B cell (primary cell): Measurements from ENCODE around the gene TGFBR3. TPM values are rescaled to one million over a fixed set of nuclear protein-coding genes. Genes with fewer than 3 reads are reported as not detected.

Experiments used
- ATAC-seq: fragments of 200-7000 bp; cut with Tn5 transposase; one replicate; pipeline ENCODE4 v1.10.0; 2021; ENCODE audit warnings: low read depth, mild to moderate bottlenecking, moderate number of reproducible peaks, moderate library complexity
- CTCF ChIA-PET: fragments of 350-600 bp; sonication (Branson Sonifier 250); formaldehyde crosslinking; loops from one replicate; lab custom pipeline; 2021; ENCODE audit warnings: antibody characterized with exemption, inconsistent platforms; lab: Charles Lee
- POLR2A ChIA-PET: fragments of 350-600 bp; sonication (Branson Sonifier 250); formaldehyde crosslinking; loops from one replicate; lab custom pipeline; 2021; ENCODE audit warnings: antibody characterized with exemption; lab: Charles Lee
- DNase-seq: peaks from one replicate; pipeline ENCODE4 v3.0.0; 2013
- H2AFZ ChIP-seq: 2 replicates; pipeline ENCODE4 v1.6.1; 2012; ENCODE audit warnings: mild to moderate bottlenecking, low read depth, low read length; ENCODE audit not compliant: insufficient read depth, poor library complexity, severe bottlenecking
- H3K27ac ChIP-seq, 2 donors: 1 replicate in 1 of 2; 2 replicates in 1 of 2; pipeline ENCODE4 v1.5.1; 2012 to 2013; ENCODE audit warnings: low read length in 2 of 2, mild to moderate bottlenecking in 2 of 2, moderate library complexity in 1 of 2
- H3K27me3 ChIP-seq, 4 experiments: fragments of 200-600 bp in 1 of 4; sonication (generic) in 1 of 4; replicated peaks in 1 of 4; 1 replicate in 2 of 4; 2 replicates in 2 of 4; pipeline versions ENCODE4 v1.6.1 to v1.7.0; 2013 to 2016; ENCODE audit warnings: low read length in 3 of 4, mild to moderate bottlenecking in 2 of 4, mixed read lengths in 1 of 4, moderate library complexity in 1 of 4; ENCODE audit not compliant: insufficient read depth in 4 of 4, control insufficient read depth in 3 of 4; ENCODE audit errors: control extremely low read depth in 1 of 4
- H3K36me3 ChIP-seq, 2 experiments: replicated peaks in 1 of 2; 1 replicate in 1 of 2; 2 replicates in 1 of 2; pipeline versions ENCODE4 v1.6.1 to v1.7.1; 2013; ENCODE audit warnings: low read length in 1 of 2; ENCODE audit not compliant: insufficient read depth in 2 of 2, control insufficient read depth in 1 of 2; ENCODE audit errors: control extremely low read depth in 1 of 2, extremely low read depth in 1 of 2
- H3K4me1 ChIP-seq, 2 donors: fragments of 200-600 bp in 1 of 2; sonication (generic) in 1 of 2; 1 replicate in 1 of 2; 2 replicates in 1 of 2; pipeline versions ENCODE4 v1.5.1 to v1.6.1; 2013 to 2017; ENCODE audit warnings: low read length in 2 of 2; ENCODE audit not compliant: control insufficient read depth in 2 of 2, insufficient read depth in 2 of 2
- H3K4me2 ChIP-seq: replicated peaks from 2 replicates; pipeline ENCODE3; 2012; ENCODE audit warnings: mild to moderate bottlenecking, low read depth, low read length; ENCODE audit not compliant: poor library complexity, severe bottlenecking
- H3K4me3 ChIP-seq, 5 experiments: fragments of 200-600 bp in 1 of 5; sonication (generic) in 1 of 5; 1 replicate in 3 of 5; 2 replicates in 2 of 5; pipeline versions ENCODE4 v1.5.1 to v1.7.0; 2011 to 2016; ENCODE audit warnings: low read length in 4 of 5, mild to moderate bottlenecking in 4 of 5, low read depth in 2 of 5, control low read depth in 1 of 5, moderate library complexity in 1 of 5; ENCODE audit not compliant: insufficient read depth in 1 of 5; ENCODE audit errors: control extremely low read depth in 1 of 5, extremely low read depth in 1 of 5
- H3K79me2 ChIP-seq: fragments of 200-600 bp; sonication (generic); one replicate; pipeline ENCODE4 v1.6.0; 2016; ENCODE audit warnings: low read length; ENCODE audit not compliant: control insufficient read depth, insufficient read depth
- H3K9ac ChIP-seq: fragments of 200-600 bp; sonication (generic); 2 replicates; pipeline ENCODE4 v1.6.1; 2017; ENCODE audit warnings: mild to moderate bottlenecking, low read length, moderate library complexity
- H3K9me3 ChIP-seq, 3 donors: one replicate each; pipeline versions ENCODE4 v1.6.1 to v1.7.1; 2013; ENCODE audit warnings: low read length in 2 of 3; ENCODE audit not compliant: control insufficient read depth in 2 of 3, insufficient read depth in 1 of 3; ENCODE audit errors: control extremely low read depth in 1 of 3
- H4K20me1 ChIP-seq: 2 replicates; pipeline ENCODE4 v1.6.0; 2012; ENCODE audit warnings: mild to moderate bottlenecking, low read length; ENCODE audit not compliant: insufficient read depth, control insufficient read depth, poor library complexity, severe bottlenecking
- H3K27ac Mint-ChIP-seq: one replicate; pipeline ENCODE4 v1.8.0; 2021; ENCODE audit warnings: mixed read lengths
- H3K27me3 Mint-ChIP-seq: one replicate; pipeline ENCODE4 v1.8.0; 2021; ENCODE audit warnings: mixed read lengths
- H3K4me1 Mint-ChIP-seq: one replicate; pipeline ENCODE4 v1.8.0; 2021; ENCODE audit warnings: mixed read lengths
- H3K4me3 Mint-ChIP-seq: one replicate; pipeline ENCODE4 v1.8.0; 2021; ENCODE audit warnings: mixed read lengths
- H3K9me3 Mint-ChIP-seq: one replicate; pipeline ENCODE4 v1.8.0; 2022; ENCODE audit warnings: mixed read lengths; ENCODE audit not compliant: insufficient read depth
- CTCF ChIP-seq: fragments of 200-600 bp; IDR thresholded peaks from one replicate; pipeline ENCODE4 v1.8.0; 2022; ENCODE audit warnings: antibody characterized with exemption, mild to moderate bottlenecking
- EZH2 ChIP-seq: IDR thresholded peaks from 2 replicates; pipeline ENCODE4 v1.6.1; 2012; ENCODE audit warnings: borderline replicate concordance, low read depth, mild to moderate bottlenecking, moderate library complexity, low read length; ENCODE audit not compliant: insufficient read depth, poor library complexity, severe bottlenecking
- WGBS: methylation state at CpG from one replicate; pipeline ENCODE4 v1.1.5; 2013; ENCODE audit warnings: missing lambda C conversion rate; ENCODE audit not compliant: insufficient coverage; 5-methylcytosine and 5-hydroxymethylcytosine counted together
- intact Hi-C: fragments of 100-400 bp; cut with micrococcal nuclease; formaldehyde crosslinking; loops from one replicate; pipeline ENCODE4 v1.10.0; 2022
- polyA plus RNA-seq: library from polyadenylated mRNA; depleted of rRNA; stranded (reverse); fragments of >200 nt; gene quantifications from 2 replicates; pipeline ENCODE4 v1.2.3, GENCODE V29; 2012
- total RNA-seq, 2 donors: library from RNA; stranded (reverse); fragments of 120-200 nt in 1 of 2; gene quantifications; 1 replicate in 1 of 2; 2 replicates in 1 of 2; pipeline versions ENCODE4 v1.2.3 to v1.2.4, GENCODE V29; 2013 to 2022

Gene TGFBR3
- total and polyA plus RNA-seq, 2 donors (not counting 1 experiment from before 2014, with no cell fraction given): 0.10 to 0.12 TPM

DNA sequence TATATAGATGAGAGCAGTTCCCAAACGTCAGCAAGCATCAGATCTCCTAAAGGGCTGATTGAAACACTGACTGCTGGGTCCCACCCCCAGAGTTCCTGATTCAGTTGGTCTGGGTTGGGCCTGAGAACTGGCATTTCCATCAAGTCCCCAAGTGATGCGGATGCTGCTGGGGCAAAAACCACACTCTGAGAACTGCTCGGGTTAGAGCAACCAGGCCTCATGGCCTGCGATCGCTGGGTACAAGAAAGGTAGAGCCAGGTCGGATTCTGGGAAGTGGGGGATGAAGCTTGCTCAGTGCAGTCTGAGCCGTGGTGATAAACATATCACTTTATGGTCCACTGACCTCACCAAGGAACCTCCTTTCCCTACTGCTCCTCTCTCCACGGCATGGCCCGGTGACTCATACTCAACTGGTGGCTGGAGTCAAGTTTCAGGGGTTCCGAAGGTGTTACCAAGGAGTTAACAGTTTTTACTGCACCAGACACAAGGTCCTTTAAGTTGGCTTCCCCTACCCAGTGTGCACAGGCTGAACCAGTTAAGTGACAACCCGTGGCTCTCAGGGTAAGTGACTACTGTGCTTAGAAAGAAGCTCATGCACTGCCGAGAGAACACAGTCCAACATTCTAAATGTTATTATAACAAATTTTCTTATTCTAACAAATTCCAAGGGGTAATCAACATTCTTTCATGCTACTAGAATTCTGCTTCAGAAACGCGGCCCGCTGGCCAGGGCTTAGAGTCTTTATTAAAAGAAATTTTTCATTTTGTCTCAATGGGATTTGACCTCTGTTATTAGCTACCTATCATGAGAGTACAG is 153.5 kb downstream of the TGFBR3 start:
- POLR2A ChIA-PET: no interaction called here

More for the DNA sequence above, 153.5 kb downstream of the TGFBR3 start:
- Histone ChIP-seq H3K36me3 (no peaks in the 10 kb centered on the region), H3K4me3 (no peak overlapping the region), H3K4me1 (peaks cover 0 to 5% of the 10 kb centered on the region in 2 donors), H3K79me2 (no peaks in the 10 kb centered on the region), H4K20me1 (no peaks in the 10 kb centered on the region), H3K4me2 (no peak overlapping the region), H3K9ac (no peak overlapping the region), H3K9me3 (peaks cover 0 to 4% (median 0%) of the 10 kb centered on the region in 3 donors), H3K27me3 (peaks cover 0 to 6% (median under 1%) of the 10 kb centered on the region in 4 experiments), H3K27ac (no peak overlapping the region), H2AFZ (no peak overlapping the region)
- TF ChIP-seq EZH2 (no peak), CTCF (no peak)
- Mint-ChIP-seq H3K9me3 (no peaks in the 10 kb centered on the region), H3K4me3 (no peak overlapping the region), H3K4me1 (peaks cover 4% of the 10 kb centered on the region), H3K27ac (no peak overlapping the region), H3K27me3 (peaks cover 18% of the 10 kb centered on the region)
- intact Hi-C loops: no loop called here
- ATAC-seq (no peak), DNase-seq (no peak)
- CTCF ChIA-PET: no interaction called here
- WGBS: 78% methylated on average over 6 of the region's 15 CpGs
